SK-N-SH (cell line): ENCODE data around the gene NEK10. TPM values are rescaled to one million over a fixed set of nuclear protein-coding genes. Genes with fewer than 3 reads are reported as not detected.

ENCODE experiments used
- CTCF ChIA-PET: fragments of 300-600, 350-600 bp; formaldehyde crosslinking; extraction: SDS; loops from one replicate; lab custom pipeline; 2021; lab: Yijun Ruan, JAX
- POLR2A ChIA-PET: fragments of 350-600 bp; sonication (Branson Sonifier 250); formaldehyde crosslinking; extraction: SDS; loops from one replicate; lab custom pipeline; 2020; ENCODE audit warnings: antibody characterized with exemption, inconsistent platforms; lab: Yijun Ruan, JAX
- DNase-seq: peaks from one replicate; pipeline ENCODE4 v3.0.0; 2012
- H2AFZ ChIP-seq: fragments of 200-600 bp; sonication (generic); 2 replicates; pipeline ENCODE4 v1.8.1; 2016; ENCODE audit warnings: antibody characterized with exemption, mild to moderate bottlenecking, low read depth
- H3F3A ChIP-seq: fragments of 200-600 bp; sonication (generic); replicated peaks from 2 replicates; pipeline ENCODE3; 2016; ENCODE audit warnings: antibody characterized with exemption, mild to moderate bottlenecking; ENCODE audit not compliant: insufficient read depth
- H3K27ac ChIP-seq, 2 experiments: fragments of 200-500 bp in 1 of 2; fragments of 200-600 bp in 1 of 2; sonication (Bioruptor generic) in 1 of 2; sonication (generic), shearing (Covaris generic) in 1 of 2; 2 replicates each; pipeline versions ENCODE4 v1.5.1 to v1.6.1; 2014 to 2016; ENCODE audit warnings: low read depth in 2 of 2, inconsistent platforms in 1 of 2, low read length in 1 of 2, mild to moderate bottlenecking in 1 of 2, mixed read lengths in 1 of 2
- H3K27me3 ChIP-seq: fragments of 200-600 bp; sonication (generic), shearing (Covaris generic); 2 replicates; pipeline ENCODE4 v1.6.1; 2016; ENCODE audit warnings: mixed run types; ENCODE audit not compliant: insufficient read depth
- H3K36me3 ChIP-seq, 2 experiments: fragments of 200-500 bp in 1 of 2; fragments of 200-600 bp in 1 of 2; sonication (Bioruptor generic) in 1 of 2; sonication (generic) in 1 of 2; replicated peaks in 1 of 2; 2 replicates each; pipeline versions ENCODE3 to v1.5.1; 2014 to 2016; ENCODE audit warnings: low read length in 1 of 2, mild to moderate bottlenecking in 1 of 2; ENCODE audit not compliant: insufficient read depth in 2 of 2, control insufficient read depth in 1 of 2
- H3K4me1 ChIP-seq, 2 experiments: fragments of 200-500 bp in 1 of 2; fragments of 200-600 bp in 1 of 2; sonication (Bioruptor generic) in 1 of 2; sonication (generic), shearing (Covaris generic) in 1 of 2; 2 replicates each; pipeline versions ENCODE4 v1.5.1 to v1.6.1; 2014 to 2016; ENCODE audit warnings: low read depth in 1 of 2, low read length in 1 of 2, mixed run types in 1 of 2; ENCODE audit not compliant: insufficient read depth in 2 of 2, control insufficient read depth in 1 of 2
- H3K4me2 ChIP-seq: fragments of 200-600 bp; sonication (generic), shearing (Covaris generic); 2 replicates; pipeline ENCODE4 v1.6.1; 2017; ENCODE audit warnings: mixed run types
- H3K4me3 ChIP-seq, 2 experiments: fragments of 200-500 bp in 1 of 2; fragments of 200-600 bp in 1 of 2; sonication (Bioruptor generic) in 1 of 2; sonication (generic), shearing (Covaris generic) in 1 of 2; 2 replicates each; pipeline versions ENCODE4 v1.5.1 to v1.8.1; 2014 to 2016; ENCODE audit warnings: low read depth in 2 of 2, inconsistent platforms in 1 of 2, low read length in 1 of 2, mild to moderate bottlenecking in 1 of 2, mixed read lengths in 1 of 2, moderate library complexity in 1 of 2
- H3K79me2 ChIP-seq: fragments of 200-600 bp; sonication (generic); 2 replicates; pipeline ENCODE4 v1.8.1; 2017; ENCODE audit warnings: mild to moderate bottlenecking; ENCODE audit not compliant: insufficient read depth
- H3K9ac ChIP-seq: fragments of 200-600 bp; sonication (generic); 2 replicates; pipeline ENCODE4 v1.6.1; 2017; ENCODE audit warnings: mixed run types
- H3K9me2 ChIP-seq: fragments of 200-600 bp; sonication (generic); 2 replicates; pipeline ENCODE4 v1.6.1; 2017; ENCODE audit warnings: mixed run types
- H3K9me3 ChIP-seq: fragments of 200-600 bp; sonication (generic); 2 replicates; pipeline ENCODE4 v1.6.1; 2017; ENCODE audit warnings: mixed run types, mild to moderate bottlenecking, moderate library complexity
- H4K20me1 ChIP-seq: fragments of 200-600 bp; sonication (generic); 2 replicates; pipeline ENCODE4 v1.6.1; 2017; ENCODE audit warnings: mild to moderate bottlenecking, mixed run types; ENCODE audit not compliant: insufficient read depth
- ELF1 ChIP-seq: IDR thresholded peaks from 2 replicates; pipeline ENCODE4 v1.4.0; 2012
- EZH2phosphoT487 ChIP-seq: fragments of 200-600 bp; sonication (generic); IDR thresholded peaks from 2 replicates; pipeline ENCODE4 v1.6.1; 2017; ENCODE audit warnings: low read depth, mixed run types, mild to moderate bottlenecking, antibody characterized with exemption, moderate library complexity, borderline replicate concordance
- FOSL2 ChIP-seq: IDR thresholded peaks from 2 replicates; pipeline ENCODE4 v1.4.0; 2012; ENCODE audit warnings: low read depth, mild to moderate bottlenecking, moderate library complexity, borderline replicate concordance
- FOXJ3 ChIP-seq: sonication (generic); formaldehyde crosslinking; IDR thresholded peaks from 2 replicates; pipeline ENCODE4 v1.5.1; 2020; ENCODE audit warnings: mild to moderate bottlenecking, missing genetic modification reagents
- GABPA ChIP-seq: IDR thresholded peaks from 2 replicates; pipeline ENCODE4 v1.4.0; 2012; ENCODE audit warnings: low read depth, mild to moderate bottlenecking
- IRF3 ChIP-seq: fragments of 150-350 bp; IDR thresholded peaks from 2 replicates; pipeline ENCODE4 v1.6.1; 2016; ENCODE audit warnings: mild to moderate bottlenecking, low read depth, low read length
- MXI1 ChIP-seq: IDR thresholded peaks from 2 replicates; pipeline ENCODE4 v1.6.1; 2012; ENCODE audit warnings: mild to moderate bottlenecking, low read depth, low read length, improper control_type of control experiment
- NFIC ChIP-seq: IDR thresholded peaks from 2 replicates; pipeline ENCODE4 v1.4.0; 2012; ENCODE audit warnings: borderline replicate concordance
- NRF1 ChIP-seq: IDR thresholded peaks from 2 replicates; pipeline ENCODE4 v1.6.1; 2012; ENCODE audit warnings: low read depth, mild to moderate bottlenecking, low read length
- POLR2AphosphoS5 ChIP-seq: IDR thresholded peaks from 2 replicates; pipeline ENCODE4 v1.6.1; 2012; ENCODE audit warnings: low read depth, low read length
- RAD21 ChIP-seq: IDR thresholded peaks from 2 replicates; pipeline ENCODE4 v1.6.1; 2012; ENCODE audit warnings: mild to moderate bottlenecking, low read length
- REST ChIP-seq: IDR thresholded peaks from 2 replicates; pipeline ENCODE4 v1.6.1; 2012; ENCODE audit warnings: mild to moderate bottlenecking, low read depth, low read length, moderate library complexity
- SMC3 ChIP-seq: IDR thresholded peaks from 2 replicates; pipeline ENCODE4 v1.6.1; 2012; ENCODE audit warnings: low read depth, low read length, improper control_type of control experiment
- TAF1 ChIP-seq: IDR thresholded peaks from 2 replicates; pipeline ENCODE4 v1.6.1; 2012; ENCODE audit warnings: low read depth, mild to moderate bottlenecking, low read length, moderate library complexity, borderline replicate concordance
- USF2 ChIP-seq: fragments of 150-350 bp; IDR thresholded peaks from 2 replicates; pipeline ENCODE4 v1.6.1; 2017; ENCODE audit warnings: antibody characterized with exemption, low read length, low read depth, borderline replicate concordance
- WGBS: methylation state at CpG from one replicate; pipeline ENCODE4 v1.1.6; 2017; ENCODE audit warnings: low lambda C conversion rate; 5-methylcytosine and 5-hydroxymethylcytosine counted together
- polyA plus RNA-seq, 3 experiments: library from polyadenylated mRNA; depleted of rRNA; stranded (reverse); fragments of >200 nt; gene quantifications; 2 replicates each; pipeline ENCODE4 v1.2.3, GENCODE V29; 2012

NEK10 gene
- polyA plus RNA-seq, 1 of the 3 experiments (the other 2 are of a cell fraction), result 1.0 TPM

GRCh38 chr3:27324686-27325085 lies 44.5 kb downstream of the NEK10 start:
- Histone ChIP-seq H3K4me2 (no peak overlapping the region), H3K27ac (no peak overlapping the region), H3K4me3 (no peak overlapping the region), H4K20me1 (no peaks in the 10 kb centered on the region), H3K4me1 (peaks cover 0 to 9% of the 10 kb centered on the region in 2 experiments; a peak in 1 of 4 replicates), H3K27me3 (no peaks in the 10 kb centered on the region), H3K9ac (no peak overlapping the region), H3K79me2 (no peaks in the 10 kb centered on the region), H2AFZ (no peak overlapping the region), H3K9me3 (no peaks in the 10 kb centered on the region), H3K9me2 (no peaks in the 10 kb centered on the region), H3K36me3 (no peaks in the 10 kb centered on the region), H3F3A (peaks cover 4% of the 10 kb centered on the region)
- 41% methylated on average over 2 of the region's 2 CpGs for WGBS
- DNase-seq, result no peak
- ChIA-PET CTCF (no interaction called here), POLR2A (no interaction called here)
- TF ChIP-seq FOSL2 (no peak), EZH2phosphoT487 (no peak), POLR2AphosphoS5 (no peak), NFIC (no peak), USF2 (no peak), TAF1 (no peak), FOXJ3 (no peak), GABPA (no peak), RAD21 (no peak), IRF3 (no peak), REST (no peak)

- ChIA-PET CTCF (interaction anchor here (0.9 to 1.2 kb wide), 2 partner anchors 18 to 358 kb away, joined by 3 to 5 read pairs; no protein-coding TSS in a partner anchor), POLR2A (no interaction called here)
- Histone ChIP-seq H3K27ac (no peak overlapping the region), H3K27me3 (no peaks in the 10 kb centered on the region), H3F3A (peaks cover 4% of the 10 kb centered on the region), H3K4me2 (no peak overlapping the region), H3K9me2 (no peaks in the 10 kb centered on the region), H3K4me1 (peaks cover 0 to 9% of the 10 kb centered on the region in 2 experiments; a peak in 1 of 4 replicates), H3K4me3 (no peak overlapping the region), H3K9ac (no peak overlapping the region), H3K9me3 (no peaks in the 10 kb centered on the region), H3K36me3 (no peaks in the 10 kb centered on the region), H3K79me2 (no peaks in the 10 kb centered on the region), H2AFZ (no peak overlapping the region), H4K20me1 (no peaks in the 10 kb centered on the region)
- WGBS, result 64% methylated on average over 3 of the region's 3 CpGs
- no peak for DNase-seq
- TF ChIP-seq TAF1 (no peak), MXI1 (no peak), SMC3 (no peak), FOXJ3 (no peak), RAD21 (no peak), NFIC (no peak), NRF1 (no peak), ELF1 (no peak), REST (no peak)
These were observed 46.1 kb downstream of the NEK10 start for GRCh38 chr3:27323087-27323570.
